Amniotic stem cell (primary cell): ENCODE data around the gene RAB11A.
"Not testable (repeated sequence)": the region's sequence is repeated elsewhere in the genome, so short reads cannot be mapped to it uniquely, and the experiment has no call there.

Source experiments
- DNase-seq: peaks from one replicate; lab custom pipeline; 2025; lab: John Stamatoyannopoulos, UW

The RAB11A gene

GRCh38 chr15:65845826-65846519 lies 23.3 kb upstream of the RAB11A start:
- no peak for DNase-seq

GRCh38 chr15:65847989-65848388 lies 21.3 kb upstream of the RAB11A start:
- no peak for DNase-seq

DNA sequence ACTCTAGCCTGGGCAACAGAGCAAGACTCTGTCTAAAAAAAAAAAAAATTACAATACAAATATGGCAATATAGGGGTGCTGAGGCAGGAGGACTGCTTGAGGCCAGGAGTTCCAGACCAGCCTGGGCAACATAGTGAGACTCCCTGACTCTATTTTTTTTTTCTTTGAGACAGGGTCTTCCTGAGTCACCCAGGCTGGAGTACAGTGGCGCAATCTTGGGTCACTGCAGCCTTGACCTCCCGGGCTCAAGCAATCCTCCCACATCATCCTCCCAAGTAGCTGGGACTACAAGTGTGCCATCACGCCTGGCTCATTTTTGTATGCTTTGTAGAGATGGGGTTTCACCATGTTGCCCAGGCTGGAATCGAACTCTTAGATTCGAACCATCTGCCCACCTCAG lies 17.3 kb upstream of the RAB11A start:
- DNase-seq = no peak

- DNase-seq = no peak
Observed at GRCh38 chr15:65856821-65857455, 12.4 kb upstream of the RAB11A start.

GRCh38 chr15:65857718-65858402 lies 11.4 kb upstream of the RAB11A start:
- DNase-seq = no peak

GRCh38 chr15:65862682-65863081 lies 6.6 kb upstream of the RAB11A start:
- no peak for DNase-seq

GRCh38 chr15:65863106-65863505 lies 6.2 kb upstream of the RAB11A start:
- no peak for DNase-seq

GRCh38 chr15:65867244-65867643 lies 2.0 kb upstream of the RAB11A start:
- DNase-seq = no peak

- DNase-seq = not testable (repeated sequence)
Observed at GRCh38 chr15:65867933-65868332, 1.4 kb upstream of the RAB11A start.

DNA sequence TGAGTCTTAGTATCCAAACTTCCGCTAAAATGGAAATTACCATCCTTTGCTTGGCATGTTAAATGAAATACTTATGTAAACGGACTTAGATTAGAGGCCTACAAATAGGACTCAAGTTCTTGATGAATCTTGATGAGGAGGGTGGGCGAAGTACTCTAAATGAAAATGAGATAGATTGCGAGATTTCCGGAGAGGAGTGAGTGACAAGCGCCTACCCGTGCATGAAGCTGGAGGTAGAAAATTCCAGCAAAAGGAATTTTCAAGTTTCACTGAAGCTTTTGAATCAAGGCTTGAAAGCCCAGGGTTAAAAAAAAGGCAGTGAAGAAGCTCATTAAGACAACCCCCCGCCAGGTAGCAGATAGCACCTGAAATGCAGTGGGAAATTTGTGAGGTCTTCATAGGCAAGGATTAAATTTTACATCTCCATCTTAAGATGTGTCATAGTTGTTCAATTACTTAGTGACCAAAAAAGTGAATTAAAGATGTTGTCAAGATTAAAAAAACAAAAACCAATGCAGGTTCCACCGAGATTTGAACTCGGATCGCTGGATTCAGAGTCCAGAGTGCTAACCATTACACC lies 655 bp upstream of the RAB11A start:
- no peak for DNase-seq

- DNase-seq = no peak
Observed at GRCh38 chr15:65869954-65870871, 922 bp downstream of the RAB11A start.

DNA sequence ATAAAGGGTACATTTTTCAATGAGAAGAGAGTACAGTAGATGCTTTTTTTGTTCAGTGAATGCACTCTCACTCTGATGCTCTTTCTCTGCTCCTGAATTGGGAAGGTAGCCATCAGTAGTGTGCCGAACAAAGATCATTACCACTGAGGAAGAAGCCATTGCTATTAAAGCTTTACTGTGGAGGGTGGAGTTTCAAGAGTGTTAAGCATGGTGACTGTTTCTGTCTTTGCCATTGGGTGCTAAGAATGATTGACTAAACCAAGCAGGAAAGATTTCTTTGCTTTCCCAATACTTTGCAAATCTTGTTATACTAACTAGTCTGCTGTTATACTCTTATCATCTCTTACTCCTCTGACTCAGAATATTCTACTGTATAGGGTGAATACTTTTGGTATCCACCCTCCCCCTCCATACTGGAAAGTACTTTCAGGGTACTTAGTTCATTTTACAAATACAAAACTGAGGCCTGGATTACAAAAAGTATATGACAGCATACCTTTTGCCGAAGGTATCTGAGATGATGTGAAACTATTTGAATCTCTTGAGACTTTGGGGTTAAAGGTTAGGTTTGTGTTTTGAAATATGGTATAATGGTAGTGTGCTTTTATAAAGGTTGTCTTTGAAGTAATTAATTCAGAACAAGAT lies 1.7 kb downstream of the RAB11A start:
- DNase-seq = no peak

DNA sequence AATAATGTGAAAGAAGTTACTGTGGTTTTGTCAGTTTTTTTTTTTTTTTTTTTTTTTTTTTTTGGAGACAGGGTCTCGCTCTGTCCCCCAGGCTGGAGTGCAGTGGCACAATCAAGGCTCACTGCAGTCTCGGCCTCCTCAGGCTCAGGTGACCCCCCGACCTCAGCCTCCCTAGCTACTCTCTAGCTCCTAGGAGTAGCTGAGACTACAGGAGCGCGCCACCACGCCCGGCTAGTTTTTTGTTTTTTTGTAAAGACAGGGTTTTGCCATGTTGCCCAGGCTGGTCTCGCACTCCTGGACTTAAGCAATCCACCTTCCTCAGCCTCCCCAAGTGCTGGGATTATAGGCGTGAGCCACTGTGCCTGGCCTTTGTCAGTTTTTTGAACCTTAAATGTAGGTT lies 2.6 kb downstream of the RAB11A start:
- DNase-seq = not testable (repeated sequence)

DNA sequence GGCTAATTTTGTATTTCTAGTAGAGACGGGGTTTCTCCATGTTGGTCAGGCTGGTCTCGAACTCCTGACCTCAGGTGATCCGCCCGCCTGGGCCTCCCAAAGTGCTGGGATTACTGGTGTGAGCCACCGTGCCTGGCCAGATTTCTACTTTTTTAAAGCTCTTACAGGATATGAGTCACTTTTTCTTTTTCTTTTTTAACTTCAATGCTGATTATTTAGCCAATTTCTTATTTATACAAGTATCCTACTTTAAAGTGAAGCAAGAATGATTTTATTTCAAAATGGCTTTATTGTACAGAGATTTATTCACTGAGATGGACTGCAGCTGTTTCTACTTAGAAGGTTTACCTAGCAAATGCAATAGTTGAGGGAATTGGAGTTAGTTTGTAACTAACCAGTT lies 3.3 kb downstream of the RAB11A start:
- not testable (repeated sequence) for DNase-seq

- no peak for DNase-seq
Observed at GRCh38 chr15:65873256-65873655, 4.0 kb downstream of the RAB11A start.

- no peak for DNase-seq
Observed at GRCh38 chr15:65875458-65875857, 6.2 kb downstream of the RAB11A start.

DNA sequence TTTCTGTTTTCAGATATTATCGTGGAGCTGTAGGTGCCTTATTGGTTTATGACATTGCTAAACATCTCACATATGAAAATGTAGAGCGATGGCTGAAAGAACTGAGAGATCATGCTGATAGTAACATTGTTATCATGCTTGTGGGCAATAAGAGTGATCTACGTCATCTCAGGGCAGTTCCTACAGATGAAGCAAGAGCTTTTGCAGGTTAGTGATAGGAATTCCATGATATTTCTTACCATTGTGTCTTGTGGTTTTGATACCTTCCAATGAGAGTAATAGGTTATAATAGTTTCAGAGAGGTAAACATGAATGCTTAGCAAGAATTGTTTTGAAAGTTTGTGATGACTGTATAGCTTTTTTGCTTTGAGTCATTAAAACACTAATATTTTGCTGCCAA lies 8.5 kb downstream of the RAB11A start:
- no peak for DNase-seq

- no peak for DNase-seq
Observed at GRCh38 chr15:65881766-65882434, 12.6 kb downstream of the RAB11A start.

DNA sequence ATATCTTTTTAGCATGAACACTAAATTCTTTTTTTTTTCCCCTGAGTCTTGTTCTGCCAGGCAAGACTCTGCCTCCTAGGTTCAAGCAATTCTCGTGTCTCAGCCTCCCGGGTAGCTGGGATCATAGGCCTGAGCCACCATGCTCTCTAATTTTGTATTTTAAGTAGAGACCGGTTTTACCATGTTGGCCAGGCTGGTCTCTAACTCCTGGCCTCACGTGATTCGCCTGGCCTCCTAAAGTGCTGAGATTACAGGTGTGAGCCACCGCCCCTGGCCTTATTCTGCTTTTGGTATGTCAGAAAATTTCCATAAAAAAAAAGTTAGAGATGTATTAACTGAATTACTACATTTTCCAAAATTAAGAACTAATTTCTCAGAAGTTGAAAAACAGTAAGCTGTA lies 14.3 kb downstream of the RAB11A start:
- DNase-seq = no peak

GRCh38 chr15:65884511-65884910 lies 15.2 kb downstream of the RAB11A start:
- no peak for DNase-seq
